Cardiac septum (tissue), 1 donor: ENCODE results near the gene MAT2B. TPM values are rescaled to one million over a fixed set of nuclear protein-coding genes. Genes with fewer than 3 reads are reported as not detected.

Experiments
- DNase-seq: peaks from one replicate; pipeline ENCODE4 v3.0.0-alpha.2; 2020; ENCODE audit warnings: low spot score
- intact Hi-C: fragments of 100-400 bp; cut with DNase I; formaldehyde crosslinking; loops from one replicate; pipeline ENCODE4 v1.14.0; 2022
- long read RNA-seq: library from polyadenylated mRNA; unstranded; transcript quantifications from one replicate; pipeline ENCODE4 v2.0.0, GENCODE V29; 2021
- total RNA-seq: library from RNA; stranded (reverse); fragmentation: NEBNext Ultra II Directional; extraction: Animal tissue kit (Norgen Biotek cat#: 25700); gene quantifications from one replicate; pipeline ENCODE4 v1.2.1, GENCODE V29; 2021
- donor health status: DM: no; HTN: no; CAD: no.

The MAT2B gene
- 45.2 TPM for total RNA-seq
- long read RNA-seq, transcript MAT2B-202 (7 exons, 2,103 nt) = major isoform, 119 of 134 reads
- long read RNA-seq, transcript MAT2B-201 (7 exons, 2,226 nt) = minor isoform, 7 of 134 reads
- long read RNA-seq, partial matches to known transcripts = 3 of 134 reads
- long read RNA-seq, other reads (novel, unspliced or antisense) = 4 of 134 reads

DNA sequence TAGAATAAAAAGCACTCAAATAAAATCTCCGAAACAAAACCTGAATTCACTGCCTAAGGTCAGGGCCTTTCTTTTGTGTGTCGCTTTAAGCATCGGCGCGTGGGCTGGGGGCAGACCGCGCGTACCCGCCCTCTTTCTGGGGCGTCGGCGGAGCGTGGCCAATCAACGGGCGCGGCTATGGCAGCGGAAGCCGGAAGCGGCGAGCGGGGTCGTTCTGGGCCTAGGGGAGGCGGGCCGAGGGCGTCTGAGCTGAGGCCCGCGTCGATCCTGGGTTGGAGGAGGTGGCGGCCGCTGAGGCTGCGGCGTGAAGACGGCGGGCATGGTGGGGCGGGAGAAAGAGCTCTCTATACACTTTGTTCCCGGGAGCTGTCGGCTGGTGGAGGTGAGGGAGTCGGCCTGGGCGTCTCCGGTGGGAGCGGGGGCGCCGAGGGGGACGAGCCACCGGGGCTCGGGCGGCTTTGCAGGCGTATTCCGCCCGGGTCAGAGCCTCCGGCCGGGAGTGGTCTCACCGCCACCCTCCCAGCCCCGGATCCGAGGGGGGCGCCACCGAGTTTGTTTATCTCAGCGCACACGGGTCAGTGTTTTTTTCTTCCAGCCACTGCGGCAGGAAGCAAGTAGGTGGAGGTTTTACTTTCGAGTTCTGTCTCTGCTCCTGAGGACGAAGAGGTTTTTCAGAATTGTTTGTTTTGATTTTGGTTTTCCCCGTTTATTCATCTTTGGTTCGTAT is at the start of gene MAT2B:
Gene MAT2B, plus strand, starts transcription at position 252 of the 727 bp plus-strand sequence. Its CDS starts 68 bp downstream, at position 320.
- intact Hi-C loops = loop anchor here (2.0 kb wide), 1 partner anchor 45 kb away; the partner anchor contains the start of genes HMMR and NUDCD2
- peak; percentile 99 for DNase-seq

DNA sequence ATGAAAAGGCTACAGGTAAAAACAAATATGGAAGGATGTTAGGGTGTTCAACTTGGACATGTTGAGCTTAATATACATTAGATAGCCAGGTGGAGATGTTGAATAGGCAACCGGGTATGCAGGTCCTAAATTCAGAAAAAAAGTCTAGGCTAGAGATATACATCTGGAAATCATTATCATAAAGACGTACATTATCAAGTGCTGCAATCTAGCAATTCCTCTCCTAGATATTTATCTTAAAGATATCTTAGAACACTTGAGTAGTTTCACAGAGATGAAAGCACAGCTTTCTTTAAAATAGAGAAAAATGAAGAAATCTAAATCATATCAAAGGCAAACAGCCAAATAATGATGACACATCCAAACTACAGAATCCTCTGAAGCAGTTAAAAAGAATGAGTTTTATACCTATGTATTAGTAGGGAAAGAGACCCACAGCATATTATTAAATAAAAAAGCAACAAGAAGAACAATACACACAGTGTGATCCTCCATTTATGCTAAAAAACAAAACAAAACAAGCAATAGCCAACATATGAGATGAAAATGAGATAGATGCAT is 49.3 kb upstream of the MAT2B start:
- intact Hi-C loops = no loop called here

DNA sequence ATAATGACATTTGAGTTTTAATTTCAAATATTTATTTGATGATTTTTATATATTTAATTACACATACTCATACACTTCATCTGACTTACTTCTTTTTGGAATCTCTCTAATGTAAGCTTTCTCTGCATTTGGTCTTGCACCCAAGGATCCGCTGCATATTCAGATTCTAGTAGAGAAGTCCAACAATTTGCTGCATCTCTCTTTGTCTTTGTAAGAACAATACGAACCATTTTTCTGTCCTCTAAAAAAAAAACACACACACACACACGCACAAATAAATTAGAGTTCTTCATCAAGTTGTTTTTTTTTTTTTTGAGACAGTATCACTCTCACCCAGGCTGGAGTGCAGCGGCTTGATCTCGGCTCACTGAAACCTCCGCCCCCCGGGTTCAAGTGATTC is 48.6 kb upstream of the MAT2B start:
- intact Hi-C loops = no loop called here
- DNase-seq = no peak

More for the DNA sequence above, 49.3 kb upstream of the MAT2B start:
- DNase-seq = no peak

DNA sequence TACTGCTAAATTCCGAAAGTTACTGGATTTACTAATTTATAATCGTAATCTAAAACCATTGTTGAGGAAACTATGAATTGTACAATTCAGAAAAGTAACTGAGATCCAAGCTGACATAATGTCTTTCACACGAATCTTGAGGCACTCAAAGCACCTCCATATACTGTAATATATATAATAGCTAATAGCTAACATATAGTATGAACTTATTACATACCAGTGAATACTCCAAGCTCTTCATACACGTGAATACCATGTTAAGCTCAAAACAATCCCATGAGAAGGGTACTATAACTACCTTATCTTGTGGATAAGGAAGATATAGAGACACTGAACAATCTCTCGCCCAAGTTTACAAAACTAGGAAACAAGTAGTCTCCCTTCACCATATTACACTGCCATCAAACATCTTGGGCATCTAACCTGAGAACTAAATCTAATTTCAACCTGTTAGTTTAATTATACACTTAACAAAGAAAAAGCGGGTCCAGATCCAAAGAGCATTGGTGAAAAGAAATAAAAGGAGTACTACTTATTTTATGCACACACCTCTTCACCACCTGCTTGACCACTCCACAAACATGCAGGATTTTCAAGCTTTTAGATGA is 46.5 kb upstream of the MAT2B start:
- intact Hi-C loops = no loop called here
- no peak for DNase-seq

DNA sequence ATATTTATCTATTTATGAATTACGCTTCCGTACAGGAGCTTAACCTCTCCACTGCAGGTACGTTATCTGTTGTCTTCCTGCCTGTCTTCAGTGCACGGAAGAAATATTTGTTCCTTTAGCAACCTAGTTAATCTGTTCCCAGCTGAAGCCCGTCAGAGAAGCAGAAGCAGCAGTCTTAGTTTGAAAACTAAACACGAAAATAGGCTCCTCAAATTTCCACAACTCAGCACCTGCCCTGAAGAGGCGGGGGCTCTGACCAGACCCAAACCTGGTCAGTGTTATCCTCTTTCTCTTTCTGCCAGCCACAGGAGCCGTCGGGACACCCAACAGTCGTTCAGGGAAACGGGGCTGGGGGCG is 46.0 kb upstream of the MAT2B start:
- no peak for DNase-seq
- intact Hi-C loops = no loop called here

DNA sequence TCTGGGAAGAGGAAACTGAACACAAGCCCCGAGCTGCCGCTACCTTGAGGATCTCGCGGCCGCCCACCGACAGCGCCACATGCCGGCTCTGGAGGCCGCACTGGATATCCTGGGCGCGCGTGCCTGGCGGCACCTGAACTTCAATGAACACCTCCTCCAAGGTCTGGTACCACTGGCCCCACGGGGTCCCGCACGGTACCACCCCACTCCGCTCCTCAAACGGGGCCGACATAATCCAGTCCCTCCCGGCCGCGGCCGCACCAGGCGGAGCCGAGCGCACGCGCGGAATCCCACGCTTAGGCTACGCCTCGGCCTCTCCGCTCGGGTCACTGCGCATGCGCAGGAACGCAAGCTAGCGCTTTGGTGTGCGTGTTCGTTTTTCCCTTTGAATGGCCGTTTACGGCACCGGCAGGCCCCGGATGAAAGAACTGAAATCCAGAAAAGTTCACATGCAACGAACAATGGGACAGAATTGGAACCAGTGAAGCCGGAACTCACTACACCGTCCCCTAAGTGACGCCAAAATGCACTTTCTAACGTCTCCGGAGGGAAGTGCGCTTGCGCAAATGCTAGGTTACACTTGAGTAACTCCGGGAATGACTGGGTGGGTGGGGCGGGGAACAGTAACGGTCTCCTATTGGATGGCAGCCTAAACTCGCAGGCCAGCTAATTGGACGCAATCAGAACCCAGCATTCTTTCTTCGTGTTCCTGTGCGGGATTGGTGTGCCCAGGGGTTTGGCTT is 45.4 kb upstream of the MAT2B start, which contains the start of gene NUDCD2:
Gene NUDCD2, minus strand, starts transcription at position 284 of the 743 bp plus-strand sequence. Its CDS starts 52 bp downstream, at position 232.
- peak; percentile 96 for DNase-seq
- intact Hi-C loops = loop anchor here (2.0 kb wide), 1 partner anchor 45 kb away; the partner anchor contains the start of gene MAT2B

DNA sequence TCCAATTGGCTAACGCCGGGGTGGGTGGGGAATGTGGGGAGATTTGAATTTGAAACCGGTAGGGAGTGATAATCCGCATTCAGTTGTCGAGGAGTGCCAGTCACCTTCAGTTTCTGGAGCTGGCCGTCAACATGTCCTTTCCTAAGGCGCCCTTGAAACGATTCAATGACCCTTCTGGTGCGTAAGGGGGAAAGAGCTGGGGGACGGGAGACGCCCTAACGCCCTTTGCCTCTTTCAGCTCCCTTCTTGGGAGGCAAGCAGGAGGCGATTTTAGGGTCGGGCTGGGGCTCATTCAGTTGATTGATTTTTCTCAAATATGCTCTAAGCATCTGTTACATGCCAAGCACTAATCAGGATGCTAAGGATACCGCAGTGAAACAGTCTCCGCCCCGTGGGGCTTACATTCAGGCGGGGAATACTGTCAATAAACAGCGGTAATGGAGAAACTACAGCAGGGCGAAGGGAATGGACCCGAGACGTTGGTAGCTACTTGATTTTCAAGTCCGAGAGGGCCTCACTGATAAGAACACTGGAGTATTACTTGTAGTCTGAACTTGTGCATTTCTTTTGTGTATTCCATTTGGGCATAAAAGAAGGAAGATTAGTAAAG is 44.8 kb upstream of the MAT2B start, which contains the start of gene HMMR:
Gene HMMR, plus strand, starts transcription at position 71 of the 610 bp plus-strand sequence. Its CDS starts 61 bp downstream, at position 132.
- no peak for DNase-seq
- intact Hi-C loops = loop anchor here (2.0 kb wide), 1 partner anchor 44 kb away; the partner anchor contains the start of gene MAT2B

DNA sequence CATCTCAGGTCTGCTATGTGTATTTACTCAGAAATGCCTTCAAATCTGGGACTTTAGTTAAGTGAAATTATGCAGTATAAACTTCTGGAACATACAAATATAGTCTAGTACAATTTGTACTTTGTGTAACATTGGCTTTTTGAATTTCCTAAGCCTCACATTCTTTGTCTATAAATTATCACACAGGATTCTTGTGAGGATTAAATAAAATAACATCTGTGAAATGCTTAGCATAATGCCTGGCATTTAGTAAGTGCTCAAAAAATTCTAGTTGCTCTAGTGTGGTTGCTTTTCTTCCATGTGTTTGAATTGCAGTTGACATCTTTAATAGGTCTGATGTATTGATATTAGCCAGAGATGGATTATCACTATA is 42.4 kb upstream of the MAT2B start:
- no peak for DNase-seq
- intact Hi-C loops = no loop called here

DNA sequence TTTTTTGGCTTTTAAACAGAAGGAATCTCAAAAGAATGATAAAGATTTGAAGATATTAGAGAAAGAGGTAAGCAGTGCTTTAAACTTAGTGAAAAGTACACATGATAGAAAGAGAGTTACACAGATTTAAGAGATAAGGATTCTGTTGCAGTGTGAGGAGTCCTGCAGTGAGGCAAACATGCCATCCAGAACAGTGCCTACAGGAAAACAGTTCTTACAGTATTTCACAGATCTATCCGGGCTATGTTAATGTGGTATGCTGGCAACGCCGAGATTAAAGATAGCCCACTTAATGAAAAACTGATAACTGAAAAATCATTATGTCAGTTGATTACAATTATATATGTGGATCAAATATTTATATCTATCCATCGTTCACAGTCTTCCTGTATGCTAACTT is 37.7 kb upstream of the MAT2B start:
- intact Hi-C loops = no loop called here
- DNase-seq = no peak

DNA sequence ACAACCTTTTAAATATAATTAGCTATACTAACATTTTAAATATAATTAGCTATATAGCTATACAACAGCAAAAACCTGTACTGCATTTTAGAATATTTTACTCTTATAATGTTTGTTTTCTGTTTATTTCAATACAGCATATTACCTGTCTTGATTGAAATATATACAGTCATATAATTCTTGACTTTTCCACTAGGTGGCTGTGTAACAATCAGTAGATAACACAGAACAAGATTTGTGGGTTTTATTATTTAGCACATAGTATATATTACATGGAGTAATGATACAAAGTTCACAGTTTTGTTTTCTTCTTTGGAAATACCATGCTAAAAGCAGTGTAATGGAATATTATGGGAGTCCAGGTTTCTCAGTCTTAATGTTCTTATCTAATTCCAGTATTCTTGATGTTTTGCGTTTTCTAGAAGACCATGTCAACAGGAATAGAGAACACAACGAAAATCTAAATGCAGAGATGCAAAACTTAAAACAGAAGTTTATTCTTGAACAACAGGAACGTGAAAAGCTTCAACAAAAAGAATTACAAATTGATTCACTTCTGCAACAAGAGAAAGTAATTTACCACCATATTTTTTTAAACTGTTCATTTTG is 31.7 kb upstream of the MAT2B start:
- intact Hi-C loops = no loop called here
- no peak for DNase-seq

DNA sequence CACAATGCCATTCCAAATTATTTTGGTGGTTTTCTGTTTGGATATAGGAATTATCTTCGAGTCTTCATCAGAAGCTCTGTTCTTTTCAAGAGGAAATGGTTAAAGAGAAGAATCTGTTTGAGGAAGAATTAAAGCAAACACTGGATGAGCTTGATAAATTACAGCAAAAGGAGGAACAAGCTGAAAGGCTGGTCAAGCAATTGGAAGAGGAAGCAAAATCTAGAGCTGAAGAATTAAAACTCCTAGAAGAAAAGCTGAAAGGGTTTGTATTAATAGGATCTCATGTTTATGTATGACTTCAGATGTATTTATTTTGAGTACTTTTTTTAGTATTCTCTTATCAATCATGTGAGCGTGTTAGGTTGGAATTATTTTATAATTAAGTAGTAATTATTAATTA is 30.0 kb upstream of the MAT2B start:
- intact Hi-C loops = no loop called here
- no peak for DNase-seq

DNA sequence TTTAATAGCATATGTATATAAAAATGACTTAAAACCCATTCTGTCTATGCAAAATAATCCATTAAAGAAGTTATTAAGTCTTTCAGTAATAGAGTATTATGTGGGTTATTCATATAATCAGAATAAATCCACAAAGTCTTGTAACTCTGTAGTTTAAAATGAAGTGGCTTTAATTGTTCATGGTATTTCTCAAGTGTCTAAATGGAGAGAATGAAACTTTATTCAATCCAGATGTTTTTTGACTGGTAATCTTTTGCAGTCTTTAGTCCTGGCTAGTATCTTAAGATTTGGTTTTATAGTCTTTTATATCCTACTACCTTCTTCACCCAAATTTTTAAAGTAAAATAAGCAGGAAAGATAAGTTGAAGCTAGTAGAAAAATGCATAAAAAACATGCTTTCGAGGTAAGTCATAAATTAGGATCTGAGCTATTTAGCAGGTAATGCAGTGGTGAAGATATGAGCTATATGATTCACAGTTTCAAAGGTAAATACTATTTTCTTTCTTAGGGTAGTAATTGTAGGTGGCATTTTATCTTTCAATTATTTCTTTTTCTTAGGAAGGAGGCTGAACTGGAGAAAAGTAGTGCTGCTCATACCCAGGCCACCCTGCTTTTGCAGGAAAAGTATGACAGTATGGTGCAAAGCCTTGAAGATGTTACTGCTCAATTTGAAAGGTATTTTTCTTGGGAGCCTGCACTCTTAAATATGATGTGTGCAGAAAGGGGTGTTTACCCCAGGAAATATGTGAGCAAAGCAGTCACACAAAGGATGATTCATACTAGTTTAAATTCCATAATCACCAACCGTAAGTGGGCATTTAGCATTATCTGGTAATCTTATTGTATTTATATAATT is 27.1 kb upstream of the MAT2B start:
- intact Hi-C loops = no loop called here
- DNase-seq = no peak

DNA sequence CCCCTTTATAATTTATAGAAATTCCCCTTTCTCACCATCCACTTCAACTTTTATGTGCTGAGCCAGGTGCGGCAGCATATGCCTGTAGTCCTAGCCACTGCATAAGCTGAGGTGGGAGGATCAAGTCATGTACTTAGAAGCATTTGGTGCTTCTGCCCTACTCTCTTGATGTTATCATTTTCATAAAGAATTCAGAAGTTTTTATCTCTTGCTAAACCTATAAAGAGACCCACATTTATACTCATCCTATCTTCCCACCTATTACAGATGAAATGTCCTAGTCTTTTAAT is 26.5 kb upstream of the MAT2B start:
- intact Hi-C loops = no loop called here
- no peak for DNase-seq

DNA sequence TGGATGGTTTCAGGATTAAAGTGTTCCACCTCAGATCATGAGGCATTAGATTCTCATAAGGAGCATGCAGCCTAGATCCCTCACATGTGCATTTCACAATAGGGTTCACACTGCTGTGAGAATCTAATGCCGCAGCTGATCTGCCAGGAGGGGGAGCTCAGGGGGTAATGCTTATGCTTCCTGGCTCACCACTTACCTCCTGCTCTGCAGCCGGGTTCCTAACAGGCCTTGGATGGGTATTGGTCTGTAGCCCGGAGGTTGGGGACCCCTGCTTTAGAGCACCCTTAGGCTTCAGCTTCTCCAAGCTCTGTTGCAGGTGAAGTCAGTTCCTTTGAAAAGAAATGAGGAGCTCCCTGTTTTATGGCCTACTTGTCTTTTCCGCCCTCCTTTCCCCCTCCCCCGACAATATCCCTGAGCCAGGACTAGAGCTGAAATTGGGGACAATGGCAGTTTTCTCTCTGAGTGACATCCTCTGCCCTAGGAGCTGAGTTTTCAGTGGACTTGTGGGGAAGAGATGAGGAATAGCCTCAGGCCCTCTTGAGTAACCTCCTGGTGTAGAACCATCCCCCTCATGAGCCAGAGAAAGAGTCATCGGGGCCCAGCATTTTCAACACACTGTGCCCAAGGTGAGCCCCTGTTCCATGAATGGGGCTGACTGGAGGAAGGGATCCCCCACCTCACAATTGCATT is 16.2 kb upstream of the MAT2B start:
- intact Hi-C loops = no loop called here
- DNase-seq = no peak

DNA sequence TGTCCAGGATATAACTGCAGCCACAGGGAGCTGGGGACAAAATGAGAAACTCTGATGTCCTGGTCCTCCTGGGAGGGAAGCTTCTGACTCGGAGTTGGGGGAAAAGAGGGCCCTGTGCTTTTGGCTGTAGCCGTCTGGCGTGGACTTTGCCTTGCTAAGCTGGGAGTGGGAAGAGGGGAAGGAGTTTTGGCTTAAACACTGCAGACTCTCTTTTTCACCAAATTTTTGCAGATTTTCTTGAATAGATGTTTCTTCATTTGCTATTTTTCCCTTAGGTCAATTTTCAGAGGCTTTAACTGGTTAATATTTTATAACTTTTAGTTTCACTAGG is 15.7 kb upstream of the MAT2B start:
- intact Hi-C loops = no loop called here

DNA sequence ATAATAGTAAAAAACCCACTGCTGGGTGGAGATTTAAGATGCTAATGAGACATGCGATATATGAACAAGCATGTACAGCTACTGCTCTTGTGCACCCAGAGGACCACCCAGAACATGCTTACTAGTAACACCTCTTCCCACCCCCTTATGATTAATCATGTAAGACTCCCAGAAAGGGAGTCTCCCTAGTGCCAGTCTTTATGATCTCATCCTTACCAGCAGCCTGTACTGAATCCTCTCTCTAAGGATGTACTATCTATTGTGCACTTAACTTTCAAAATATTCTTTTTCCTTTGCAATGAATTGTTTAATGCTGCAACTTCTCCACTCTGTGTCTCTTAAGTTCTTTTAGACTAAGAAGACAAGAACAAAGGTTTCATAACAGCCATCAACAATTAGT is 9.1 kb upstream of the MAT2B start:
- intact Hi-C loops = no loop called here
- DNase-seq = no peak

More for the DNA sequence above, 15.7 kb upstream of the MAT2B start:
- no peak for DNase-seq

DNA sequence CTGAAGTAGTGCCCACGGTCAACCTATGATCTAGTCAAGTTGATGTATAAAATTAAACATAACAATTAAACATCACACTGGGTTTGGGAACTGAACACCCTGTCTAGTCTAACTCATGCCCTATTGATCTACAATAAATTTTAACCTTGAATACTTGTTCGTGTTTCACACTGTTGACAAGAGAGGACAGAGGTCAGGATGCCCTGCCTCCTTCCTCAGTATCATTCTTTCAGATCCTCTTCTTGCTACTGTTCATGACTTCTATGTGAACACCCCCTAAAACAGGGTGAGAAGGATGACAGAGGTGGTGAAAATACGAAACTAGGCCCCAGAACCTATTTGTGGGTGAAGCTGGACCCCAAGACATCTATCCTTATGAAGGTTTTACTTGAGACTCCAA is 8.1 kb upstream of the MAT2B start:
- intact Hi-C loops = no loop called here
- DNase-seq = no peak

DNA sequence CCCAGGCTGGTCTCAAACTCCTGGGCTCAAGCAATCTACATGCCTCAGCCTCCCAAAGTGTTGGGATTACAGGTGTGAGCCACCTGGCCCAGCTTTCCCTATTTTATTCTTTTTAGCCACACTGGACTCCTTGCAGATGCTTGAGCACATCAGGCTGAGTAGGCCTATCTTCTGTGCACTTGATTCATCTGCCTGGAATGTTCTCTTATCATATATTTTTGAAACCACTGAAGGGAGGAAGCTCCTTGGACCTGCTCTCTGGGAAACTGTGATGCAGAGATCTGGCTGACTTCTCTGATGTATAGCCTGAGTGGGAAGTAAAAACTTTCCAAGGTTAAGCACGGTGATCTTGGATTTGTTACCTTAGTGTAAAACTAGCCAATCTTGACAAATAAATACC is 6.5 kb upstream of the MAT2B start:
- intact Hi-C loops = no loop called here
- DNase-seq = no peak
